ENCODE measurements around the gene IFIH1. TPM values are rescaled to one million over a fixed set of nuclear protein-coding genes. Genes with fewer than 3 reads are reported as not detected.

The IFIH1 gene
- total and polyA plus RNA-seq, 2 donors (not counting 1 experiment from before 2014, with no cell fraction given) = 29.5 to 54.8 TPM

GRCh38 chr2:162342321-162342720 lies 23.8 kb upstream of the IFIH1 start:
- no peak overlapping the region for H3K4me3 Mint-ChIP-seq
- H2AFZ ChIP-seq (ENCODE audit: insufficient read depth, low read depth, low read length, poor library complexity, severe bottlenecking) = no peak overlapping the region
- H3K79me2 ChIP-seq (ENCODE audit: control insufficient read depth, insufficient read depth, low read length) = peaks cover 27% of the 10 kb centered on the region

GRCh38 chr2:162340822-162341221 lies 22.3 kb upstream of the IFIH1 start:
- Mint-ChIP-seq H3K27me3 (no peaks in the 10 kb centered on the region), H3K4me1 (peaks cover 16% of the 10 kb centered on the region), H3K4me3 (no peak overlapping the region), H3K27ac (no peak overlapping the region), H3K9me3 (ENCODE audit: insufficient read depth) (no peaks in the 10 kb centered on the region)
- Histone ChIP-seq H3K27ac (ENCODE audit: low read length in 2 of 2) (no peak overlapping the region), H3K4me3 (ENCODE audit: control extremely low read depth in 1 of 5, extremely low read depth in 1 of 5, insufficient read depth in 1 of 5, low read depth in 2 of 5, low read length in 4 of 5) (no peak overlapping the region), H3K4me2 (replicated peaks; ENCODE audit: low read depth, low read length, poor library complexity, severe bottlenecking) (no peak overlapping the region), H3K9me3 (ENCODE audit: control extremely low read depth in 1 of 3, control insufficient read depth in 2 of 3, insufficient read depth in 1 of 3, low read length in 2 of 3) (no peaks in the 10 kb centered on the region), H4K20me1 (ENCODE audit: control insufficient read depth, insufficient read depth, low read length, poor library complexity, severe bottlenecking) (no peaks in the 10 kb centered on the region), H3K4me1 (ENCODE audit: control insufficient read depth in 2 of 2, insufficient read depth in 2 of 2, low read length in 2 of 2) (peaks cover 11% of the 10 kb centered on the region in 2 donors), H3K36me3 (replicated peaks in 1 of 2; ENCODE audit: control extremely low read depth in 1 of 2, control insufficient read depth in 1 of 2, extremely low read depth in 1 of 2, insufficient read depth in 2 of 2, low read length in 1 of 2) (no peaks in the 10 kb centered on the region), H3K27me3 (replicated peaks in 1 of 4; ENCODE audit: control extremely low read depth in 1 of 4, control insufficient read depth in 3 of 4, insufficient read depth in 4 of 4, low read length in 3 of 4) (no peaks in the 10 kb centered on the region), H3K9ac (ENCODE audit: low read length) (no peak overlapping the region), H2AFZ (ENCODE audit: insufficient read depth, low read depth, low read length, poor library complexity, severe bottlenecking) (no peak overlapping the region), H3K79me2 (ENCODE audit: control insufficient read depth, insufficient read depth, low read length) (peaks cover 16% of the 10 kb centered on the region)
- POLR2A ChIA-PET = no interaction called here
- intact Hi-C loops (cut with micrococcal nuclease) = loop anchor here (10.0 kb wide), 2 partner anchors 1176 to 1936 kb away; partner anchors contain the start of gene TANK
- no peak for ATAC-seq (ENCODE audit: low read depth)
- DNase-seq = no peak
- TF ChIP-seq, protein P1, sequence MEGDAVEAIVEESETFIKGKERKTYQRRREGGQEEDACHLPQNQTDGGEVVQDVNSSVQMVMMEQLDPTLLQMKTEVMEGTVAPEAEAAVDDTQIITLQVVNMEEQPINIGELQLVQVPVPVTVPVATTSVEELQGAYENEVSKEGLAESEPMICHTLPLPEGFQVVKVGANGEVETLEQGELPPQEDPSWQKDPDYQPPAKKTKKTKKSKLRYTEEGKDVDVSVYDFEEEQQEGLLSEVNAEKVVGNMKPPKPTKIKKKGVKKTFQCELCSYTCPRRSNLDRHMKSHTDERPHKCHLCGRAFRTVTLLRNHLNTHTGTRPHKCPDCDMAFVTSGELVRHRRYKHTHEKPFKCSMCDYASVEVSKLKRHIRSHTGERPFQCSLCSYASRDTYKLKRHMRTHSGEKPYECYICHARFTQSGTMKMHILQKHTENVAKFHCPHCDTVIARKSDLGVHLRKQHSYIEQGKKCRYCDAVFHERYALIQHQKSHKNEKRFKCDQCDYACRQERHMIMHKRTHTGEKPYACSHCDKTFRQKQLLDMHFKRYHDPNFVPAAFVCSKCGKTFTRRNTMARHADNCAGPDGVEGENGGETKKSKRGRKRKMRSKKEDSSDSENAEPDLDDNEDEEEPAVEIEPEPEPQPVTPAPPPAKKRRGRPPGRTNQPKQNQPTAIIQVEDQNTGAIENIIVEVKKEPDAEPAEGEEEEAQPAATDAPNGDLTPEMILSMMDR (IDR thresholded peaks at IDR 0.05) = no peak
- no peak for TF ChIP-seq EZH2 (IDR thresholded peaks at IDR 0.05; ENCODE audit: borderline replicate concordance, insufficient read depth, low read depth, low read length, poor library complexity, severe bottlenecking)
- CTCF ChIA-PET = interaction anchor here (1.3 kb wide), 1 partner anchor 22 kb away, joined by 3 read pairs; the partner anchor contains the start of gene IFIH1

More at GRCh38 chr2:162342321-162342720, 23.8 kb upstream of the IFIH1 start:
- TF ChIP-seq EZH2 (IDR thresholded peaks at IDR 0.05; ENCODE audit: borderline replicate concordance, insufficient read depth, low read depth, low read length, poor library complexity, severe bottlenecking) = no peak
- TF ChIP-seq, protein P1 (IDR thresholded peaks at IDR 0.05) = no peak
- Histone ChIP-seq H3K27ac (ENCODE audit: low read length in 2 of 2) (no peak overlapping the region), H3K27me3 (replicated peaks in 1 of 4; ENCODE audit: control extremely low read depth in 1 of 4, control insufficient read depth in 3 of 4, insufficient read depth in 4 of 4, low read length in 3 of 4) (no peaks in the 10 kb centered on the region), H3K36me3 (replicated peaks in 1 of 2; ENCODE audit: control extremely low read depth in 1 of 2, control insufficient read depth in 1 of 2, extremely low read depth in 1 of 2, insufficient read depth in 2 of 2, low read length in 1 of 2) (no peaks in the 10 kb centered on the region), H3K4me2 (replicated peaks; ENCODE audit: low read depth, low read length, poor library complexity, severe bottlenecking) (no peak overlapping the region), H3K4me1 (ENCODE audit: control insufficient read depth in 2 of 2, insufficient read depth in 2 of 2, low read length in 2 of 2) (peaks cover 11 to 16% of the 10 kb centered on the region in 2 donors), H3K9me3 (ENCODE audit: control extremely low read depth in 1 of 3, control insufficient read depth in 2 of 3, insufficient read depth in 1 of 3, low read length in 2 of 3) (no peaks in the 10 kb centered on the region), H3K9ac (ENCODE audit: low read length) (no peak overlapping the region), H3K4me3 (ENCODE audit: control extremely low read depth in 1 of 5, extremely low read depth in 1 of 5, insufficient read depth in 1 of 5, low read depth in 2 of 5, low read length in 4 of 5) (peak overlapping the region in 1 of 5 experiments; percentile 89), H4K20me1 (ENCODE audit: control insufficient read depth, insufficient read depth, low read length, poor library complexity, severe bottlenecking) (no peaks in the 10 kb centered on the region)
- 54% methylated on average over 1 of the region's 3 CpGs for WGBS (ENCODE audit: insufficient coverage)
- Mint-ChIP-seq H3K27me3 (no peaks in the 10 kb centered on the region), H3K9me3 (ENCODE audit: insufficient read depth) (no peaks in the 10 kb centered on the region), H3K27ac (no peak overlapping the region), H3K4me1 (peaks cover 19% of the 10 kb centered on the region)
- ATAC-seq (ENCODE audit: low read depth) (no peak), DNase-seq (no peak)
- intact Hi-C loops (cut with micrococcal nuclease) = loop anchor here (10.0 kb wide), 2 partner anchors 1178 to 1938 kb away; partner anchors contain the start of gene TANK
- CTCF ChIA-PET = interaction anchor here (0.8 to 2.5 kb wide), 3 partner anchors 7 to 23 kb away, joined by 4 to 20 read pairs (median 10); partner anchors contain the start of gene IFIH1
- POLR2A ChIA-PET = no interaction called here

Data from B cell (primary cell).